Loucy (cell line): ENCODE data around the gene SV2B.

ENCODE experiments used
- H2AFZ ChIP-seq: fragments of 200-600 bp; sonication (generic); 2 replicates; pipeline ENCODE4 v1.6.0; 2016; ENCODE audit warnings: antibody characterized with exemption, mild to moderate bottlenecking, low read length, moderate library complexity
- H3F3A ChIP-seq: fragments of 200-600 bp; 2 replicates; pipeline ENCODE4 v1.6.0; 2016; ENCODE audit warnings: antibody characterized with exemption, low read depth, mild to moderate bottlenecking
- H3K27me3 ChIP-seq: fragments of 200-600 bp; sonication (generic); 2 replicates; pipeline ENCODE4 v1.6.1; 2014; ENCODE audit warnings: low read length, mild to moderate bottlenecking; ENCODE audit not compliant: insufficient read depth, poor library complexity, severe bottlenecking
- H3K36me3 ChIP-seq: fragments of 200-600 bp; sonication (generic); 2 replicates; pipeline ENCODE4 v1.6.1; 2016; ENCODE audit warnings: low read length; ENCODE audit not compliant: insufficient read depth
- H3K4me1 ChIP-seq: fragments of 200-600 bp; sonication (generic); 2 replicates; pipeline ENCODE4 v1.5.1; 2014; ENCODE audit warnings: low read length, mild to moderate bottlenecking; ENCODE audit not compliant: insufficient read depth, poor library complexity, severe bottlenecking
- H3K4me2 ChIP-seq: fragments of 200-600 bp; sonication (generic); 2 replicates; pipeline ENCODE4 v1.6.0; 2014; ENCODE audit warnings: antibody characterized with exemption, low read length, low read depth, mild to moderate bottlenecking; ENCODE audit not compliant: poor library complexity, severe bottlenecking
- H3K4me3 ChIP-seq: fragments of 200-600 bp; sonication (generic); 2 replicates; pipeline ENCODE4 v1.5.1; 2014; ENCODE audit warnings: low read length, mild to moderate bottlenecking, mixed read lengths; ENCODE audit not compliant: poor library complexity, severe bottlenecking
- H3K79me2 ChIP-seq: fragments of 200-600 bp; sonication (generic); 2 replicates; pipeline ENCODE4 v1.6.1; 2014; ENCODE audit warnings: low read length; ENCODE audit not compliant: insufficient read depth
- H3K9ac ChIP-seq: fragments of 200-600 bp; sonication (generic); 2 replicates; pipeline ENCODE4 v1.6.0; 2014; ENCODE audit warnings: mild to moderate bottlenecking, low read depth, low read length, moderate library complexity; ENCODE audit not compliant: poor library complexity, severe bottlenecking
- H3K9me2 ChIP-seq: fragments of 200-600 bp; sonication (generic); replicated peaks from 2 replicates; pipeline ENCODE4 v1.6.1; 2016; ENCODE audit warnings: low read depth, low read length, mixed read lengths
- H3K9me3 ChIP-seq: fragments of 200-600 bp; sonication (generic); 2 replicates; pipeline ENCODE4 v1.6.1; 2014; ENCODE audit warnings: mild to moderate bottlenecking, antibody characterized with exemption, low read length, low read depth; ENCODE audit not compliant: insufficient read depth
- H4K20me1 ChIP-seq: fragments of 200-600 bp; sonication (generic); 2 replicates; pipeline ENCODE4 v1.6.0; 2014; ENCODE audit warnings: antibody characterized with exemption, low read length, mild to moderate bottlenecking; ENCODE audit not compliant: insufficient read depth, poor library complexity, severe bottlenecking
- CTCF ChIP-seq: fragments of 200-600 bp; sonication (generic); conservative IDR thresholded peaks from 2 replicates; pipeline ENCODE4 v1.5.1; 2014; ENCODE audit warnings: mild to moderate bottlenecking, antibody characterized with exemption, low read length
- EZH2phosphoT487 ChIP-seq: fragments of 200-600 bp; IDR thresholded peaks from 2 replicates; pipeline ENCODE4 v1.6.1; 2018; ENCODE audit warnings: antibody characterized with exemption, mild to moderate bottlenecking, moderate library complexity, borderline replicate concordance

SV2B gene

GRCh38 chr15:91124132-91124531, 24.1 kb downstream of the SV2B start:
- Histone ChIP-seq H3K4me2 (no peak overlapping the region), H3K79me2 (no peaks in the 10 kb centered on the region), H3K27me3 (peaks cover 4% of the 10 kb centered on the region)

GRCh38 chr15:91125162-91125561, 25.1 kb downstream of the SV2B start:
- Histone ChIP-seq H3K27me3 (peaks cover 4% of the 10 kb centered on the region), H3F3A (no peaks in the 10 kb centered on the region), H3K4me3 (no peak overlapping the region), H3K4me2 (no peak overlapping the region), H3K9me3 (no peaks in the 10 kb centered on the region), H4K20me1 (no peaks in the 10 kb centered on the region), H3K9ac (no peak overlapping the region), H2AFZ (no peak overlapping the region), H3K9me2 (no peaks in the 10 kb centered on the region), H3K4me1 (no peaks in the 10 kb centered on the region), H3K36me3 (no peaks in the 10 kb centered on the region), H3K79me2 (no peaks in the 10 kb centered on the region)
- TF ChIP-seq CTCF (no peak), EZH2phosphoT487 (no peak)

More at GRCh38 chr15:91124132-91124531, 24.1 kb downstream of the SV2B start:
- no peak for TF ChIP-seq CTCF
- TF ChIP-seq EZH2phosphoT487: no peak
- no peaks in the 10 kb centered on the region for H3K36me3 ChIP-seq
- no peak overlapping the region for H3K9ac ChIP-seq
- no peaks in the 10 kb centered on the region for H3K9me3 ChIP-seq
- no peaks in the 10 kb centered on the region for H3K9me2 ChIP-seq
- H4K20me1 ChIP-seq: no peaks in the 10 kb centered on the region
- no peaks in the 10 kb centered on the region for H3F3A ChIP-seq
- no peaks in the 10 kb centered on the region for H3K4me1 ChIP-seq
- H3K4me3 ChIP-seq: no peak overlapping the region
- no peak overlapping the region for H2AFZ ChIP-seq

- no peaks in the 10 kb centered on the region for H3K9me2 ChIP-seq
- H3K4me1 ChIP-seq: no peaks in the 10 kb centered on the region
- no peaks in the 10 kb centered on the region for H3K9me3 ChIP-seq
- no peaks in the 10 kb centered on the region for H4K20me1 ChIP-seq
- no peak overlapping the region for H3K9ac ChIP-seq
- H3K4me3 ChIP-seq: no peak overlapping the region
- no peaks in the 10 kb centered on the region for H3F3A ChIP-seq
- H3K4me2 ChIP-seq: no peak overlapping the region
- no peaks in the 10 kb centered on the region for H3K36me3 ChIP-seq
- no peak overlapping the region for H2AFZ ChIP-seq
- H3K27me3 ChIP-seq: peaks cover 4% of the 10 kb centered on the region
- no peaks in the 10 kb centered on the region for H3K79me2 ChIP-seq
- TF ChIP-seq CTCF (no peak), EZH2phosphoT487 (no peak)
Measured at GRCh38 chr15:91126080-91126479, 26.0 kb downstream of the SV2B start.
